ENCODE data around the gene PRPF31. TPM values are rescaled to one million over a fixed set of nuclear protein-coding genes. Genes with fewer than 3 reads are reported as not detected.
"Not testable (repeated sequence)": the region's sequence is repeated elsewhere in the genome, so short reads cannot be mapped to it uniquely, and the experiment has no call there.

Gene PRPF31
- total and polyA plus RNA-seq, 5 donors, result 41.9 to 52.1 (median 43.0) TPM

GRCh38 chr19:54168174-54168917 is 52.8 kb downstream of the PRPF31 start:
- DNase-seq (peak; percentile 92 to 98 (median 98)), ATAC-seq (peak; percentile 82 to 88)
- Histone ChIP-seq H3K4me1 (ENCODE audit: control insufficient read depth, insufficient read depth, low read length) (no peaks in the 10 kb centered on the region), H3K27me3 (ENCODE audit: control insufficient read depth, insufficient read depth) (no peaks in the 10 kb centered on the region), H3K4me3 (ENCODE audit: low read length) (no peak overlapping the region), H3K9me3 (ENCODE audit: control insufficient read depth, low read length) (no peaks in the 10 kb centered on the region), H3K27ac (ENCODE audit: low read length) (no peak overlapping the region)
- 25% methylated on average over 25 of the region's 25 CpGs for WGBS
- intact Hi-C loops (cut with DNase I), result loop anchor here in 2 of 4 donors (5.0 to 10.0 kb wide), 2 partner anchors 64 to 66 kb away; no protein-coding TSS in a partner anchor

DNA sequence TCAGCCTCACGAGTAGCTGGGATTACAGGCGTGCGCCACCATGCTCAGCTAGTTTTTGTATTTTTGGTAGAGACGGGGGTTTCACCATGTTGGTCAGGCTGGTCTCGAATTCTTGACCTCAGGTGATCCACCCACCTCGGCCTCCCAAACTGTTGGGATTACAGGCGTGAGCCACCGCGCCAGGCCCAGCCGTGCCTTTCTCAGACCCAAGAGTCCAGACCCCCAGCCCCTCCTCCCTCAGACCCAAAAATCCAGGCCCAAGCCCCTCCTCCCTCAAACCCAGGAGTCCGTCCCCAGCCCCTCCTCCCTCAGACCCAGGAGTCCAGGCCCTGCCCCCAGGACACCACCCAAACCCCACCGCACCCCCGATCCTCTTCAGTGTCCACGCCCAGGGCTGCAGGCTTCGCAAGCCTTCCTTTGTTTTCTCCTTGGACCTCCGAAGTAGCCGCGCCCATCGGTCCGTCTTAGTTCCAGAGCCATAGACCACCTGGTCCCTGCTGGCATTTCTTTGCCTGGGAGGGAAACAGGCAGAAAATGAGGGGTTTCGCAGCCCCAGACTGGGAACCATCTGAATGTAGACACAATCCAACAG is 53.7 kb downstream of the PRPF31 start:
- H3K4me1 ChIP-seq (ENCODE audit: control insufficient read depth, insufficient read depth, low read length), result no peaks in the 10 kb centered on the region
- intact Hi-C loops (cut with DNase I), result loop anchor here in 2 of 4 donors (5.0 to 10.0 kb wide), 2 partner anchors 63 to 66 kb away; no protein-coding TSS in a partner anchor
- DNase-seq, result peak in 2 of 3 donors; percentile 50 to 57
- no peaks in the 10 kb centered on the region for H3K9me3 ChIP-seq (ENCODE audit: control insufficient read depth, low read length)
- no peak overlapping the region for H3K4me3 ChIP-seq (ENCODE audit: low read length)
- H3K27ac ChIP-seq (ENCODE audit: low read length), result no peak overlapping the region
- WGBS, result 88% methylated on average over 21 of the region's 21 CpGs
- ATAC-seq, result no peak
- H3K27me3 ChIP-seq (ENCODE audit: control insufficient read depth, insufficient read depth), result no peaks in the 10 kb centered on the region

- H3K4me1 ChIP-seq (ENCODE audit: control insufficient read depth, insufficient read depth, low read length); H3K27me3 ChIP-seq (ENCODE audit: control insufficient read depth, insufficient read depth); H3K27ac ChIP-seq (ENCODE audit: low read length); H3K4me3 ChIP-seq (ENCODE audit: low read length); H3K9me3 ChIP-seq (ENCODE audit: control insufficient read depth, low read length): not testable (repeated sequence)
- ATAC-seq (peak; percentile 8 to 9), DNase-seq (peak in 2 of 3 donors; percentile 47 to 57)
- intact Hi-C loops (cut with DNase I), result loop anchor here in 2 of 4 donors (2.0 to 5.0 kb wide), 2 partner anchors 60 to 61 kb away; no protein-coding TSS in a partner anchor
- 71% methylated on average over 19 of the region's 23 CpGs for WGBS
These were observed 56.3 kb downstream of the PRPF31 start for GRCh38 chr19:54171736-54172431.

- peak; percentile 58 to 66 for ATAC-seq
- WGBS, result 16% methylated on average over 13 of the region's 13 CpGs
- intact Hi-C loops (cut with DNase I), result loop anchor here in 1 of 4 donors (5.0 kb wide), 1 partner anchor 60 kb away; no protein-coding TSS in a partner anchor
- DNase-seq, result peak; percentile 20 to 78 (median 56)
- H3K27me3 ChIP-seq (ENCODE audit: control insufficient read depth, insufficient read depth), result no peaks in the 10 kb centered on the region
- H3K4me1 ChIP-seq (ENCODE audit: control insufficient read depth, insufficient read depth, low read length), result no peaks in the 10 kb centered on the region
- no peak within 1 kb of the TSS for H3K27ac ChIP-seq (ENCODE audit: low read length)
- peak within 1 kb of the TSS; percentile 6 for H3K4me3 ChIP-seq (ENCODE audit: low read length)
- no peaks in the 10 kb centered on the region for H3K9me3 ChIP-seq (ENCODE audit: control insufficient read depth, low read length)
These were observed 57.2 kb downstream of the PRPF31 start, which contains the start of gene TMC4 for GRCh38 chr19:54172471-54173358. TSS of gene TMC4 (minus strand) at chr19:54173160. CDS start at chr19:54173117, 43 bp downstream.

DNA sequence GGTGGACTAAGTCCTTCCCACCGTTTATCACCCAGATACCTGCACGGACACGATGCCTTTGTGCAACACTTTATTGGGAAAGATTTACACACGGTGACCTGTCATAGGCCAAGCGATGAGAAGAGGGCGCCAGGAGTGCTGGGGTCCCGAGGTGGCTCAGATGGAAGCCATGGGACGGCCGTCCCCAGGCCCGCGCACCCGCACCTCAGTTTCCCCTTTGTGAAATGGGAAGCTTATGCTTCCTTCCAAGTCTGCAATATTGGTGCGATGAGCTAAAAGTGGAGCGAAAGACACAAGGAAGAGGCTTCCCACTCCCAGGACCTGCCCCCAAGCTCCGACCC is 57.8 kb downstream of the PRPF31 start:
- no peaks in the 10 kb centered on the region for H3K4me1 ChIP-seq (ENCODE audit: control insufficient read depth, insufficient read depth, low read length)
- DNase-seq, result peak in 1 of 3 donors; percentile 4
- no peak overlapping the region for H3K27ac ChIP-seq (ENCODE audit: low read length)
- 34% methylated on average over 15 of the region's 15 CpGs for WGBS
- no peak for ATAC-seq
- intact Hi-C loops (cut with DNase I), result loop anchor here in 1 of 4 donors (5.0 kb wide), 1 partner anchor 59 kb away; no protein-coding TSS in a partner anchor
- no peaks in the 10 kb centered on the region for H3K9me3 ChIP-seq (ENCODE audit: control insufficient read depth, low read length)
- H3K27me3 ChIP-seq (ENCODE audit: control insufficient read depth, insufficient read depth), result no peaks in the 10 kb centered on the region
- no peak overlapping the region for H3K4me3 ChIP-seq (ENCODE audit: low read length)

GRCh38 chr19:54173951-54174834 is 58.6 kb downstream of the PRPF31 start:
- WGBS, result 64% methylated on average over 25 of the region's 25 CpGs
- intact Hi-C loops (cut with DNase I), result loop anchor here in 1 of 4 donors (5.0 kb wide), 1 partner anchor 58 kb away; no protein-coding TSS in a partner anchor
- DNase-seq (peak in 1 of 3 donors; percentile 32), ATAC-seq (peak in 1 of 2 donors; percentile 19)
- Histone ChIP-seq H3K27ac (ENCODE audit: low read length) (no peak overlapping the region), H3K9me3 (ENCODE audit: control insufficient read depth, low read length) (no peaks in the 10 kb centered on the region), H3K27me3 (ENCODE audit: control insufficient read depth, insufficient read depth) (no peaks in the 10 kb centered on the region), H3K4me1 (ENCODE audit: control insufficient read depth, insufficient read depth, low read length) (no peaks in the 10 kb centered on the region), H3K4me3 (ENCODE audit: low read length) (no peak overlapping the region)

- no peak overlapping the region for H3K27ac ChIP-seq (ENCODE audit: low read length)
- H3K27me3 ChIP-seq (ENCODE audit: control insufficient read depth, insufficient read depth), result no peaks in the 10 kb centered on the region
- 74% methylated on average over 23 of the region's 23 CpGs for WGBS
- no peak overlapping the region for H3K4me3 ChIP-seq (ENCODE audit: low read length)
- no peaks in the 10 kb centered on the region for H3K9me3 ChIP-seq (ENCODE audit: control insufficient read depth, low read length)
- peak in 1 of 3 donors; percentile 66 for DNase-seq
- no peaks in the 10 kb centered on the region for H3K4me1 ChIP-seq (ENCODE audit: control insufficient read depth, insufficient read depth, low read length)
- ATAC-seq, result peak; percentile 70 to 75
- intact Hi-C loops (cut with DNase I), result no loop called here
These were observed 63.2 kb downstream of the PRPF31 start for GRCh38 chr19:54178581-54179261.

DNA sequence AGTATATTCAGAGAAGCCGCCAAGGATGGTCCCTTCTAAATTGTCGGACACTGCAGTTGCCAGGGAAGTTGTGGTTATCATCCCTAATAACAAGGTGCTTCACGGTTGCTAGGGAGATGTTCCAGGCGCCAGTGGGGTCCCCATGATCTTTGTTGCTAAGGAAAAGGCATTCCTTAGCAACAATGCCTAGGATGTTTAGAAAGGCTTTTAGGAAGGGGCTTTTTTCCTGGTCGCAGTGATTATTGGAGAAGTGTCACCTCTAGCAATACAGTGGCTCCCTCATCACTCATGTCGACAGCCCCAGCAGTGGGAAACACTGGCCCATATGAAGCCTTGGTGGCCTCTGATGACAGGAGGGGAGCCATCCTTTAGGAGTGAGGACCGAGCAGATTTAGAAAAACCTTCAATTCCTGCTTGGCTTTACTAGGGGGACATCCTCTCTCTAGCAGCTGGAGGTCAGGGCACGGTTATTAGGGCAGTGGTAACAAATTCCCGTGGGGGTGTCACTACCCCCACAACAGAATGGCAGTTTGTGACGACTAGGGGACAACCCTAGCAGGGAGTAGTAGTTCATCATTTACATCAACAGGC is 63.8 kb downstream of the PRPF31 start:
- ATAC-seq (no peak), DNase-seq (peak in 1 of 3 donors; percentile 5)
- intact Hi-C loops (cut with DNase I), result no loop called here
- no peak overlapping the region for H3K27ac ChIP-seq (ENCODE audit: low read length)
- H3K4me1 ChIP-seq (ENCODE audit: control insufficient read depth, insufficient read depth, low read length), result no peaks in the 10 kb centered on the region
- no peaks in the 10 kb centered on the region for H3K9me3 ChIP-seq (ENCODE audit: control insufficient read depth, low read length)
- WGBS, result 84% methylated on average over 10 of the region's 10 CpGs
- H3K4me3 ChIP-seq (ENCODE audit: low read length), result no peak overlapping the region
- H3K27me3 ChIP-seq (ENCODE audit: control insufficient read depth, insufficient read depth), result no peaks in the 10 kb centered on the region

GRCh38 chr19:54179921-54180461 is 64.4 kb downstream of the PRPF31 start:
- intact Hi-C loops (cut with DNase I), result no loop called here
- Histone ChIP-seq H3K4me3 (ENCODE audit: low read length) (no peak overlapping the region), H3K27ac (ENCODE audit: low read length) (no peak overlapping the region), H3K27me3 (ENCODE audit: control insufficient read depth, insufficient read depth) (no peaks in the 10 kb centered on the region), H3K4me1 (ENCODE audit: control insufficient read depth, insufficient read depth, low read length) (no peaks in the 10 kb centered on the region), H3K9me3 (ENCODE audit: control insufficient read depth, low read length) (no peaks in the 10 kb centered on the region)
- DNase-seq (peak in 1 of 3 donors; percentile 10), ATAC-seq (peak; percentile 25 to 28)
- WGBS, result 54% methylated on average over 10 of the region's 10 CpGs

Measured in right cardiac atrium (tissue), 5 donors.